HAP-1 (cell line): ENCODE measurements around the gene QKI.
"Not testable (repeated sequence)": the region's sequence is repeated elsewhere in the genome, so short reads cannot be mapped to it uniquely, and the experiment has no call there.

Source experiments
- DNase-seq, 2 experiments: peaks; one replicate each; pipeline ENCODE4 v3.0.0-alpha.2; 2016 to 2020; ENCODE audit warnings: low spot score in 2 of 2
- H3K27me3 ChIP-seq: fragments of 250-450 bp; sonication (Bioruptor Pico); 2 replicates; pipeline ENCODE4 v1.5.1; 2020; ENCODE audit warnings: low read depth, mild to moderate bottlenecking, moderate library complexity
- H3K36me3 ChIP-seq: fragments of 250-450 bp; sonication (Bioruptor Pico); replicated peaks from 2 replicates; pipeline ENCODE4 v1.5.1; 2020; ENCODE audit warnings: mild to moderate bottlenecking
- H3K4me1 ChIP-seq: fragments of 250-450 bp; sonication (Bioruptor Pico); 2 replicates; pipeline ENCODE4 v1.5.1; 2020; ENCODE audit warnings: mild to moderate bottlenecking
- H3K4me3 ChIP-seq: fragments of 250-450 bp; sonication (Bioruptor Pico); 2 replicates; pipeline ENCODE4 v1.5.1; 2020; ENCODE audit warnings: mild to moderate bottlenecking, moderate library complexity
- H3K9me3 ChIP-seq: fragments of 250-450 bp; sonication (Bioruptor Pico); 2 replicates; pipeline ENCODE4 v1.5.1; 2020; ENCODE audit warnings: mild to moderate bottlenecking, moderate library complexity
- in situ Hi-C: fragments of 300-500 bp; cut with MboI; formaldehyde crosslinking; loops from 3 replicates; pipeline ENCODE4 v1.14.3; 2020; ENCODE audit warnings: low sequenced_read_pairs, inconsistent platforms, mixed read lengths

QKI gene

DNA sequence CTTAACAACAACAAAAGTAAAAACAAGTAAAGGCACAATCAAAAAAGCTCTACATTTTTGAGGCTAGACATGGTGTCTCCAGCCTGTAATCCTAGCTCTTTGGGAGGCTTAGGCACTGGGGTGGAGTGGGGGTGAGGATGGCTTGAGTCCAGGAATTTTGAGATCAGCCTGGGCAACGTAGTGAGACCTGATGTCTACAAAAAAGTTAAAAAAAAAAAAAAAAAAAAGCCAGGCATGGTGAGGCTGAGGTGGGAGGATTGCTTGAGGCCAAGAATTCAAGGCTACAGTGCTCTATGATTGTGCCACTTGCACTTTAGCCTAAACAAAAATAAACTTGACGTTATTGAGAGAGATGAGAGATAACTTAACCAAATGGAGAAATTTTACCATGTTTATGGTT lies 60.1 kb downstream of the QKI start:
- Histone ChIP-seq H3K4me3 (no peak overlapping the region), H3K4me1 (peaks cover under 1% of the 10 kb centered on the region), H3K36me3 (peaks cover 8% of the 10 kb centered on the region), H3K27me3 (no peaks in the 10 kb centered on the region), H3K9me3 (peaks cover 6% of the 10 kb centered on the region)
- in situ Hi-C loops, result no loop called here
- no peak for DNase-seq

DNA sequence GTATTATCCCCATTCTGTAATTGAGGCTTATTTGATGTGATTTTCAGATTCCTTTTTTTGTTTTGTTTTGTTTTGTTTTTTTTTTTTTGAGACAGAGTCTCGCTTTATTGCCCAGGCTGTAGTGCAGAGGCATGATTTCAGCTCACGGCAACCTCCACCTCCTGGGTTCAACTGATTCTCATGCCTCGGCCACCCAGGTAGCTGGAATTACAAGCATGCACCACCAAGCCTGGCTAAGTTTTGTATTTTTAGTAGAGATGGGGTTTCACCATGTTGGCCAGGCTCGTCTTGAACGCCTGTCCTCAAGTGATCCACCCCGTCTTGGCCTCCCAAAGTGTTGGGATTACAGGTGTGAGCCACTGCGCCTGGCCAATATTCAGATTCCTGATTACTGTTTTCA lies 62.4 kb downstream of the QKI start:
- DNase-seq, H3K4me3 ChIP-seq, H3K27me3 ChIP-seq, H3K9me3 ChIP-seq, in situ Hi-C loops: not testable (repeated sequence)
- Histone ChIP-seq H3K4me1 (peaks cover 16% of the 10 kb centered on the region), H3K36me3 (peaks cover 13% of the 10 kb centered on the region)

DNA sequence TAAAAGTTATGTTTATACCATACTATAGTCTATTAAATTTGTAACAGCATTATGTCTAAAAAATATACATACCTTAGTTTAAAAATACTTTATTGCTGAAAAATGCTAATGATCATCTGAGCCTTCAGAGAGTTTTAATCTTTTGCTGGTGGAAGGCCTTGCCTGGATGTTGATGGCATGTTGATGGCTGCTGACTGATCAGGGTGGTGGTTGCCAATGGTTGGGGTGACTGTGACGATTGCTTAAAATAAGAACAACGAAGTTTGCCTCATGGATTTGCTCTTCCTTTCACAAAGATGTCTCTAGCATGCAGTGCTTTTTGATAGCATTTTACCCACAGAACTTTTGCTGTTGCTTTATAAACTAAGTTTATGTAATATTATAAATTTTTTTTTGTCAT lies 68.6 kb downstream of the QKI start:
- peaks cover 22% of the 10 kb centered on the region for H3K4me1 ChIP-seq
- H3K27me3 ChIP-seq, result no peaks in the 10 kb centered on the region
- no peak for DNase-seq
- H3K9me3 ChIP-seq, result no peaks in the 10 kb centered on the region
- H3K36me3 ChIP-seq, result peaks cover 13% of the 10 kb centered on the region
- in situ Hi-C loops, result no loop called here
- H3K4me3 ChIP-seq, result no peak overlapping the region

DNA sequence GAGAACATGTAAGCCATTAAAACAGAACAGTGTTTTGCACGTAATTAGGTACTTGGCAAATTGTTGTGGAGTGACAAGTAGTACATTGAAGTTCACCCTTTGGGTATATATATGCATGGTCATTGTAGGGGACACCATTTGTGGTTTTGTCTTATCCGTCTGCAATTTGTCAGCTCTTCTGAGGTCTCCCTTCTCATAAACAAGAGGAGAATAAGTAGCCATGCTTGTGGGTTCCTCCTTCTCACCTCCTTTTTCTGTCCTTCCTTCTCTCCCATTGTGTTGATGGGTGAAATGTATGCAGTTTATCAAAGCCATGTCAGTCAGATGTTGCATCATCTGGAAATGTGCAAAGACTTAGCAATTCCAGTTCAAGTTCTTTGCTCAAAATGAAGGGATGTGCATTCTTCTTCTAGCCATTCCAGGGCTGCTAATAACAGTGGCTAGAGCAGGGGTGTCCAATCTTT lies 70.9 kb downstream of the QKI start:
- in situ Hi-C loops, result no loop called here
- H3K9me3 ChIP-seq, result no peaks in the 10 kb centered on the region
- H3K27me3 ChIP-seq, result no peaks in the 10 kb centered on the region
- H3K4me1 ChIP-seq, result peaks cover 27% of the 10 kb centered on the region
- peaks cover 7% of the 10 kb centered on the region for H3K36me3 ChIP-seq
- no peak overlapping the region for H3K4me3 ChIP-seq
- DNase-seq, result no peak

DNA sequence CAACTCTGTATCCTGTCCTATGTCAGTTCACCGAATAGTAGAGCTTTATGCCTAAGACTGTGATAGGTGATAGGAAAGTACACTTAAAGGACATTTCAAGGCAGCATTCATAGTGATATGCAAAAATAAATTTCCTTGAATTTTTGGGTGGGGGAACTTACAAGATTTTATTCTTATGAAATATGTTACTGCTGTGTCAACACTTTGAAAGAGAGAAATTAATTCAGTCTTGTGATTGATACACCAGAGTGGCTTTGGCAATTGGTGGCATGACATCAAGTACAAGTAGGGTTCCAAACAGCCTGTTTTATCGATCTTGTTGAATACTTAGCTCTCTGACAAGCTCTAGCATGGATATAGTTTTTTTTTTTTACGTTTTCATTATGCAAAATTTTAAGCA lies 72.3 kb downstream of the QKI start:
- peaks cover 26% of the 10 kb centered on the region for H3K4me1 ChIP-seq
- H3K27me3 ChIP-seq, result no peaks in the 10 kb centered on the region
- in situ Hi-C loops, result no loop called here
- H3K4me3 ChIP-seq, result no peak overlapping the region
- H3K36me3 ChIP-seq, result no peaks in the 10 kb centered on the region
- no peak for DNase-seq
- H3K9me3 ChIP-seq, result no peaks in the 10 kb centered on the region

DNA sequence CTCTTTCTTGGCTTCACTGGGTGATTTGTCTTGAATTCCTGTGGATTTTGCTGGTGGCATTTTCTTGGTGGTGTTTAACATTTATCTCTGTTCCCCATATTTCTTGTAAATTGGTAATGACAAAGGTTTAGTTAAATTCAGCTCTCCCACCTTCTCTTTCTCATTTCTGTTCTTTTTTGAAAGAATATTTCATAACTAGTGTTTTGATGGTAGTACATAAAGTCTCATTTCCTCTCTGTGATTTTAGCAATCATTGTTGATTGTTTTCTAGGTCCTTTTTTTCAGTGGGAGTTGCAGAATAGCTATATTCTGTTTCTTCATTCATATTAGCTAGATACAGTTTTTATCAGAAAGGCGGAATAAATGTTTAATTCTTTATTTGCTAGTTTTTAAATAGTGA lies 73.1 kb downstream of the QKI start:
- Histone ChIP-seq H3K4me3 (no peak overlapping the region), H3K4me1 (peaks cover 26% of the 10 kb centered on the region), H3K9me3 (no peaks in the 10 kb centered on the region), H3K27me3 (no peaks in the 10 kb centered on the region), H3K36me3 (no peaks in the 10 kb centered on the region)
- in situ Hi-C loops, result no loop called here
- DNase-seq, result no peak

DNA sequence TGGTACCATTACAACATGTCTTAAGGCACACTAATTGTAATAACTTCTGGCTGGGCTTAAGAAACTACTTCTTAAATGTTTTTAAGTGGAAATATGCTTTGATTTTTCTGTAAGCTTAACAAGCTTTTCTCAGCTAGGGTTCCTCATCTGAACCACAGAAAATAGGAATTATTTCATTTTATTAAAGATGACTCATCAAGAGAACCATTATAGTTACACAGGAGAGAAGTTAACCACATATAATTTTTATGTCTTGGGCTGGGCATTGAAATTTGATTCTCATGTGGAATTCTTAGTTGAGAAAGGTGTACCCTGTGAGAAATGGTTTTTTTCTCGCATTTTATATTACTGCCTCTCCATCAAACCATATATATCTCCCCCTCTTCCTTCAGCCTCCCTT lies 75.1 kb downstream of the QKI start:
- in situ Hi-C loops, result no loop called here
- DNase-seq, result no peak
- no peak overlapping the region for H3K4me3 ChIP-seq

DNA sequence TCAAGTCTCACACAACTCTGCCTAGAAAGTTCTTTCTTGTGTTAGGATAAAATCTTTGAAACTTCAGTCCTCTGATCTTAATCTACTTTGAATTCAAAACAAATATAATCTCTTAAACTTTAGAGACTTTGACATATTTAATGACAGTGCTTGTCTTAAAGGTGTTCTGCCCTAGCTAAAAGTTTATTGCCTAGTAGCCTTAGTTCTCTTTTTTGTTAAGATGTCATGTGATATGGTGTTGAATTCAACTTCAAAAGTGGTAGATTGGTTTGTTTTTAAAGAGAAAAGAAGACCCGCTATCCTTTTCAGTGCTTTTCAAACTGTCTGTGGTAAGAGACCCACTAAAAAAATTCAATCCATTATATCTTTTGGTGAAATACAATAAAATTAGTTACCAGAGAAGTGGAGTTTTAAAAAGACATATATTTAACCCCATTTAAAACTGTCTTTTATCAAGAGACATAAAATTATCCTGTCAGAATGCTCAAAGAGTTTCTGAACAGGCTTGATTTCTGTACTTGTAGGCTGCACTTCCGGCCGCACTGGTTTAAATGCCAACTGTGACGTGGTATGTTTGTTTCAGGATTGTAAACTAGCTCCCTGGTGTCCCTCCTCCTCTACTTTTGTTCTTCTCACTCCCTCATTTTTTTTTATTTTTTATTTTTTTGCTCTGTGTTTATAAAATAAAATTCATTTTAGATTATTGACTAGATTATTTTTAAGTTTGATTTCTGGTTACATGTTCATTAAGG lies 76.5 kb downstream of the QKI start:
- no peak for DNase-seq
- no peak overlapping the region for H3K4me3 ChIP-seq
- peaks cover 26% of the 10 kb centered on the region for H3K4me1 ChIP-seq
- no peaks in the 10 kb centered on the region for H3K27me3 ChIP-seq
- in situ Hi-C loops, result no loop called here
- H3K9me3 ChIP-seq, result no peaks in the 10 kb centered on the region
- H3K36me3 ChIP-seq, result no peaks in the 10 kb centered on the region

More for the DNA sequence above, 75.1 kb downstream of the QKI start:
- Histone ChIP-seq H3K9me3 (no peaks in the 10 kb centered on the region), H3K4me1 (peaks cover 26% of the 10 kb centered on the region), H3K27me3 (no peaks in the 10 kb centered on the region), H3K36me3 (no peaks in the 10 kb centered on the region)

DNA sequence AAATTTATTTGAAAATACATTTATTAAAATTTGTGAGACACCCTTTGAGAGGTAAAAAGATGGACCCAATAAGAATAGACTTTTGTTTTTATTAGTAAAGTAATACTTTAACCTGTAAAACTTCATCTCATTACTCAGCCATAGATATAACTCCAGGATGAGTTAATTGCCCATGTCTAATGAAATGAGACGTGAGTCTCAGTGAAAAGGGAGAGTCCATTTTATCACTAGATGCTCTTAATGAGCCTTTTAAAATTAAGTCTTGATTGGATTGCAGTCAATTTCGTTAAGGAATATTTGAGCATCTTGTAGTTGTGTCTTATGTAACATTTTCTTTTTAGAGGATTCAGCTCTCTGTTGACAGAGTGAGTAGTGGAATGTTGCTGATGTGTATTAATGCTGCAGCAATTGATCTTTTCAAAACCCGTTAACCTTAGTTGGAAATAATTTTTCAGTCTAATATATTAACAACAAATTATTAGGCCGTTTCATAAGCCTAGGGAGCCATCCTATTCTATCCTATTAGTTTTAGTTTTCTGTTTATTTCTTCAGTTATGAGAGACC lies 77.3 kb downstream of the QKI start:
- no peak for DNase-seq
- Histone ChIP-seq H3K9me3 (no peaks in the 10 kb centered on the region), H3K27me3 (no peaks in the 10 kb centered on the region), H3K4me3 (no peak overlapping the region), H3K4me1 (peaks cover 26% of the 10 kb centered on the region), H3K36me3 (no peaks in the 10 kb centered on the region)
- in situ Hi-C loops, result no loop called here

DNA sequence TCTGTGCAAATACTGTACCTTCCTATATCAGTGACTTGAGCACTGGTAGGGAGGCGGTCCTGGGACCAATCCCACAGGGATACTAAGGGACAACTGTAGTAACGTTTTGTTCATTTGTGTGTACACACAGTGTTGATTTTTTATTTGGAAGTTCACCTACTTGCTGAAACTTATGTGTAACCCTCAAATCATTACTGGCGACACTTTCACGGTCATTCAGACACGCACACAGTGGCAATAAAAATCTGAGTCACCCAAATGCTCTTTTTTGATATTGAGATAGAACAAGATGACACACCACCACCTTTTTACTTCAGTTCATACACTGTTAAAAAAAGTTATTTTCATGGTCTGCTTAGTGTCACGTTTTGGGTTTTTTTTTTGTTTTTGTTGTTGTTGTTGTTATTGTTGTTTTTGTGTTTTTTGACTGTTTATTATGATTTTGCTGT lies 79.8 kb downstream of the QKI start:
- no peaks in the 10 kb centered on the region for H3K27me3 ChIP-seq
- in situ Hi-C loops, result no loop called here
- H3K9me3 ChIP-seq, result no peaks in the 10 kb centered on the region
- no peak overlapping the region for H3K4me3 ChIP-seq
- H3K36me3 ChIP-seq, result no peaks in the 10 kb centered on the region
- peaks cover 15% of the 10 kb centered on the region for H3K4me1 ChIP-seq
- no peak for DNase-seq

DNA sequence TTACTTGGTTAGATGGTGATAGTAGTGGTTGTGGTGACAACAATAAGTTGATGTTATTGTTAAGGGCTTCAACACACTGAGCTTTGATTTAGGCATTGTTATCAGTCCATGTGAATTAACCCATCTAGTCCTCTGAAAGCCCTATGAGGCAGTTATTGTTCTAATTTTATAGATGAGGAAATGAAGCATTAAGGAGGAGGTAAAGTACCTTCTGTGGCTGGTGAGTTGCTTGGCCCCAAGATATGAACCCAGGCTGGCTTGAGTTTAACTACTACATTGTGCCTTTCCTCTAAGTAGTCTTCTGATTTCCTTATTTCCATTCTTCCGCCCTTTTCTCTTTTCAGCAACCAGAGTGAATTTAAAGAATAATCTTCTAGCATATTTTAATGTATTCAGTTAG lies 81.7 kb downstream of the QKI start:
- no peak overlapping the region for H3K4me3 ChIP-seq
- H3K9me3 ChIP-seq, result no peaks in the 10 kb centered on the region
- no peak for DNase-seq
- H3K4me1 ChIP-seq, result peaks cover under 1% of the 10 kb centered on the region
- H3K36me3 ChIP-seq, result no peaks in the 10 kb centered on the region
- in situ Hi-C loops, result no loop called here
- H3K27me3 ChIP-seq, result no peaks in the 10 kb centered on the region

DNA sequence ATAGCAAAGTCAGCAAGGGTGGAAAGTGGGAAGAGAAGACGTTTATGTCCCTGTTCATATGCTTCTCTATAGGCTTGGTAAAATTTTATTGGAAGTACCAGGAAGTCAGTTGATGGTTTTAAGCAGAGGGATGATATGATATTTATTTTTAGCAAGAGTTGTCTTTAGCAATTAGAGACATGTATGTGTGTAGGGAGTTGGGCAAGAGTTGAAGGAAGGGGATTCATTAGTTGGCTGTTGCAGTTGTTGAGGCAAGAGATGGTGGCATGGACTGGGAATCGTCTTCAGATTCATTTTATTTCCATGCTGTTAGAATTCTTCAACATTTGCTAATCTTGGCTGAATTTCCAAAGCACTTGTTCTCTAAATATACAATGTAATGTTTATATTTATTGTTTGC lies 85.6 kb downstream of the QKI start:
- H3K27me3 ChIP-seq, result no peaks in the 10 kb centered on the region
- DNase-seq, result no peak
- no peak overlapping the region for H3K4me3 ChIP-seq
- H3K4me1 ChIP-seq, result peaks cover 2% of the 10 kb centered on the region; the same call in 1 of the 2 replicates
- no peaks in the 10 kb centered on the region for H3K36me3 ChIP-seq
- in situ Hi-C loops, result no loop called here
- peaks cover 11% of the 10 kb centered on the region for H3K9me3 ChIP-seq

DNA sequence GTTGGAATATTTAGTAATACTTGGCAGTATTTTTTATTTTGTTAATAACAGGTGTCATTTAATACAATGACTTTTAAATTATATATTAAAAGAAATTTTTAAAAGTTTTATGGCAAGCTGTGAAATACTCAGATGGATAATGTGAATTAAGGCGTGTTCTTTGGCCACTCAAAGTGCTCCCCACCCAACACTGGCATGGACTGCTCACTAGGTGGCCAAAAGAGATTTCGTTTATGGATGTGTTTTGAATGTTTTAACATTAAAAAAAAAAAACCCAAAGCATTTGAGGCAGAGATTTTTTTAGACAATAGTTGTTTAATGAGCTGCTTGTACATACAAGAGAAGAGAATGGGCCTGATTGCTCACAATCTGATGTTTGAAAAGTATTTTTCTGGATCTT lies 86.5 kb downstream of the QKI start:
- Histone ChIP-seq H3K27me3 (no peaks in the 10 kb centered on the region), H3K4me3 (no peak overlapping the region), H3K4me1 (peaks cover 2% of the 10 kb centered on the region; the same call in 1 of the 2 replicates), H3K9me3 (peaks cover 14% of the 10 kb centered on the region), H3K36me3 (no peaks in the 10 kb centered on the region)
- in situ Hi-C loops, result no loop called here
- no peak for DNase-seq

DNA sequence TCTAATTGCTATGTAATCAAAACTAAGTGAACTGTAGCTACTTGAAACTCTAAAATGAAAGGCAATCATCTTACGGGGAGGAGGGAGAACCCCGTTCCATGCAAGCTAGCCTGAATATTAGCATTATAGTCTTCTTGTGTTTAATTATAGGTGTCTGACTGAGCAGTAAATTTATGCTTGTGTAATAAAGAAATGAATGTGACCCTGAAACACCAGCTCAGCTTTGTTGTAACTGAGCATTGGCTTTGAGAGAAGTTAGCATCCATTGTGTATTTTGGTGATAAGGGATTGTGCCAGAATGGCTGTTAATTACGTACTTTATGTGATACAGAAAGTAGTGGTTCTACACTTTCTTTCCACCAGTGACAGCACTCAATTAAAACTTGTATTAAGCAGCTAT lies 86.9 kb downstream of the QKI start:
- in situ Hi-C loops, result no loop called here
- Histone ChIP-seq H3K9me3 (peaks cover 14% of the 10 kb centered on the region), H3K4me1 (peaks cover 2% of the 10 kb centered on the region; the same call in 1 of the 2 replicates), H3K4me3 (no peak overlapping the region), H3K27me3 (no peaks in the 10 kb centered on the region), H3K36me3 (no peaks in the 10 kb centered on the region)
- DNase-seq, result no peak
